Measurements from ENCODE around the gene AP5S1. TPM values are rescaled to one million over a fixed set of nuclear protein-coding genes. Genes with fewer than 3 reads are reported as not detected.

The AP5S1 gene
- polyA plus RNA-seq, 3 donors: 6.6 to 10.8 (median 8.6) TPM

GRCh38 chr20:3825526-3825925, 5.2 kb downstream of the AP5S1 start:
- peak in 1 of 3 donors; percentile 0 for DNase-seq
- H3K27ac Mint-ChIP-seq: peak overlapping the region in 1 of 7 donors; percentile 59
- peaks cover 41 to 68% of the 10 kb centered on the region in 2 donors for H3K36me3 ChIP-seq (replicated peaks in 1 of 2; ENCODE audit: control insufficient read depth in 1 of 2, insufficient read depth in 2 of 2, low read length in 2 of 2)
- H3K27me3 ChIP-seq (ENCODE audit: control insufficient read depth in 2 of 2, insufficient read depth in 2 of 2, low read length in 2 of 2): no peaks in the 10 kb centered on the region
- intact Hi-C loops (cut with micrococcal nuclease): loop anchor here in 1 of 2 donors (10.0 kb wide), 1 partner anchor 61 kb away; the partner anchor contains the start of gene ADISSP
- H3K27ac ChIP-seq (ENCODE audit: low read depth in 1 of 2, low read length in 2 of 2): no peak overlapping the region
- no peaks in the 10 kb centered on the region for H3K9me3 ChIP-seq (replicated peaks in 1 of 2; ENCODE audit: control insufficient read depth in 1 of 2, insufficient read depth in 1 of 2, low read length in 2 of 2)
- peaks cover 53 to 76% of the 10 kb centered on the region in 2 donors for H3K36me3 Mint-ChIP-seq
- 87% methylated on average over 3 of the region's 7 CpGs for WGBS (ENCODE audit: insufficient coverage)
- H3K79me2 ChIP-seq (ENCODE audit: insufficient read depth, low read length): peaks cover 16% of the 10 kb centered on the region
- no peaks in the 10 kb centered on the region for H4K20me1 ChIP-seq (ENCODE audit: insufficient read depth, low read length)
- H3K4me3 Mint-ChIP-seq: no peak overlapping the region
- TF ChIP-seq CTCF (IDR thresholded peaks at IDR 0.05): no peak
- H3K4me1 ChIP-seq (ENCODE audit: control insufficient read depth in 1 of 2, insufficient read depth in 2 of 2, low read length in 2 of 2): peaks cover 7 to 8% of the 10 kb centered on the region in 2 donors
- peaks cover 9% of the 10 kb centered on the region for H3K4me1 Mint-ChIP-seq
- no peak overlapping the region for H2AFZ ChIP-seq (ENCODE audit: insufficient read depth, low read depth, low read length, poor library complexity, severe bottlenecking)
- H3K4me3 ChIP-seq (replicated peaks in 1 of 3; ENCODE audit: low read depth in 2 of 3, low read length in 3 of 3): no peak overlapping the region
- H3K9me3 Mint-ChIP-seq: peaks cover 0 to 5% (median 0%) of the 10 kb centered on the region in 7 donors
- no peaks in the 10 kb centered on the region for H3K27me3 Mint-ChIP-seq (ENCODE audit: low read depth in 3 of 3)
- no peak overlapping the region for H3K9ac ChIP-seq (ENCODE audit: insufficient read depth, low read length, poor library complexity, severe bottlenecking)
- H3K4me2 ChIP-seq (replicated peaks; ENCODE audit: extremely low read depth, low read length, poor library complexity, severe bottlenecking): no peak overlapping the region

GRCh38 chr20:3826420-3826819, 6.1 kb downstream of the AP5S1 start:
- Histone ChIP-seq H3K27ac (ENCODE audit: low read depth in 1 of 2, low read length in 2 of 2) (peak overlapping the region in 1 of 2 donors; percentile 1), H2AFZ (ENCODE audit: insufficient read depth, low read depth, low read length, poor library complexity, severe bottlenecking) (no peak overlapping the region), H3K79me2 (ENCODE audit: insufficient read depth, low read length) (peaks cover 8% of the 10 kb centered on the region), H3K9ac (ENCODE audit: insufficient read depth, low read length, poor library complexity, severe bottlenecking) (no peak overlapping the region), H3K36me3 (replicated peaks in 1 of 2; ENCODE audit: control insufficient read depth in 1 of 2, insufficient read depth in 2 of 2, low read length in 2 of 2) (peaks cover 41 to 68% of the 10 kb centered on the region in 2 donors), H3K27me3 (ENCODE audit: control insufficient read depth in 2 of 2, insufficient read depth in 2 of 2, low read length in 2 of 2) (no peaks in the 10 kb centered on the region), H3K4me2 (replicated peaks; ENCODE audit: extremely low read depth, low read length, poor library complexity, severe bottlenecking) (no peak overlapping the region), H3K4me1 (ENCODE audit: control insufficient read depth in 1 of 2, insufficient read depth in 2 of 2, low read length in 2 of 2) (peaks cover 2% of the 10 kb centered on the region in 2 donors), H3K9me3 (replicated peaks in 1 of 2; ENCODE audit: control insufficient read depth in 1 of 2, insufficient read depth in 1 of 2, low read length in 2 of 2) (no peaks in the 10 kb centered on the region), H4K20me1 (ENCODE audit: insufficient read depth, low read length) (no peaks in the 10 kb centered on the region), H3K4me3 (replicated peaks in 1 of 3; ENCODE audit: low read depth in 2 of 3, low read length in 3 of 3) (no peak overlapping the region)
- peaks cover 0 to 5% (median 0%) of the 10 kb centered on the region in 7 donors for H3K9me3 Mint-ChIP-seq
- H3K4me1 Mint-ChIP-seq: peaks cover 7% of the 10 kb centered on the region
- H3K36me3 Mint-ChIP-seq: peaks cover 53 to 76% of the 10 kb centered on the region in 2 donors
- no peak overlapping the region for H3K4me3 Mint-ChIP-seq
- WGBS (ENCODE audit: insufficient coverage): 67% methylated on average over 4 of the region's 4 CpGs
- peak overlapping the region in 4 of 7 donors; percentile 7 to 69 (median 51) for H3K27ac Mint-ChIP-seq
- no peak for DNase-seq
- TF ChIP-seq CTCF (IDR thresholded peaks at IDR 0.05): no peak
- no peaks in the 10 kb centered on the region for H3K27me3 Mint-ChIP-seq (ENCODE audit: low read depth in 3 of 3)
- intact Hi-C loops (cut with micrococcal nuclease): loop anchor here in 1 of 2 donors (10.0 kb wide), 1 partner anchor 62 kb away; the partner anchor contains the start of gene ADISSP

All from CD14-positive monocyte (primary cell).